Natural killer cell treated with Interleukin-12 subunit alpha and Interleukin-12 subunit beta and Interleukin-15 and Interleukin-18, amount 100 ng/mL, for 72 hours (primary cell): ENCODE results near the gene CRELD2. TPM values are rescaled to one million over a fixed set of nuclear protein-coding genes. Genes with fewer than 3 reads are reported as not detected.

Source experiments
- ATAC-seq, 2 donors: fragments of 150-1000 bp; cut with Tn5 transposase in 1 of 2; sonication (Bioruptor Pico), chemical (Tn5 transposase) in 1 of 2; 2 replicates each; pipeline ENCODE4 v1.10.0; 2021
- DNase-seq: peaks from one replicate; pipeline ENCODE4 v3.0.0; 2022; ENCODE audit warnings: low spot score
- H3K27ac Mint-ChIP-seq, 2 donors: 1 replicate in 1 of 2; 2 replicates in 1 of 2; pipeline ENCODE4 v1.8.0; 2022; ENCODE audit warnings: mixed read lengths in 2 of 2, mild to moderate bottlenecking in 1 of 2, moderate library complexity in 1 of 2
- H3K27me3 Mint-ChIP-seq, 2 donors: 1 replicate in 1 of 2; 2 replicates in 1 of 2; pipeline ENCODE4 v1.8.0; 2022; ENCODE audit warnings: mixed read lengths in 2 of 2
- H3K36me3 Mint-ChIP-seq: one replicate; pipeline ENCODE4 v1.8.0; 2022; ENCODE audit warnings: mixed read lengths
- H3K4me1 Mint-ChIP-seq, 2 donors: 1 replicate in 1 of 2; 2 replicates in 1 of 2; pipeline ENCODE4 v1.8.0; 2022; ENCODE audit warnings: low read depth in 2 of 2, mixed read lengths in 2 of 2, mild to moderate bottlenecking in 1 of 2
- H3K4me3 Mint-ChIP-seq: one replicate; pipeline ENCODE4 v1.8.0; 2022; ENCODE audit warnings: mixed read lengths
- H3K9me3 Mint-ChIP-seq: 2 replicates; pipeline ENCODE4 v1.8.0; 2022; ENCODE audit warnings: mixed read lengths
- total RNA-seq, 2 donors: library from RNA; stranded (reverse); gene quantifications; one replicate each; pipeline ENCODE4 v1.2.3, GENCODE V29; 2022

Gene CRELD2
- total RNA-seq, 2 donors from 2014 or later: 59.5 to 75.7 TPM

DNA sequence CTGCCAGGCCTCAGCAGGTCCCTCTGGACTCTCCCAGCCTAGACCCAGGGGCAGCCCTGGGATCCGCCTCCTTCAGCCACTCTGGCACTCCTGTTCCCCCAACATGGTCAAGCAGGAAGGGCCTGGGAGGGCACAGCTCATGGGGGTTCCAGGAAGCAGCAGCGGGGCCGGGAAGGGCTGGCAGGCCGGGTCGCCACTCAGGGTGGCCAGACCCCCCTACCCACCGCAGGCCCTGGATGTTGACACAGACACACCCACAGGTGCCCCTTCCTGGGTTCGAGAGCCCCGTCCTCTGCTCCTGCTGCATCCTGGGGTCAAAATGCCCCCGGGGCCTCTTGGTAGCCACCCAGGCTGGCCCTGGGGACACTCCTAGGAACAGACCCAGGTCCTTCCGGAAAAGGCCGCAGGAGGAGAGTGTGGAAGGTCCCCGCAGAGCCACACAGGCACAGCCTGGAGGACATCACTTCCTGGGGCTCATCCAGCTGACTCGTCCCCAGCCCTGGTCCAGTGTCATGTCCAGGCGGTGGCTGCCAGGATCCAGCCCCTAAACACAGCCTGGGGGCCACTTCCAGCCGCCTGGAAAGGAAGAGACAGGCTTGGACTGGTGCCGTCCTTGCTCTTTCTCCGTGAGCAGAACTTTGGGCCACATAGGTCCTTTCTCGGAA is 35.4 kb downstream of the CRELD2 start:
- Mint-ChIP-seq H3K9me3 (no peaks in the 10 kb centered on the region), H3K27me3 (no peaks in the 10 kb centered on the region), H3K27ac (no peak overlapping the region), H3K4me1 (no peaks in the 10 kb centered on the region), H3K36me3 (no peaks in the 10 kb centered on the region), H3K4me3 (no peak overlapping the region)
- no peak for DNase-seq
- no peak for ATAC-seq

DNA sequence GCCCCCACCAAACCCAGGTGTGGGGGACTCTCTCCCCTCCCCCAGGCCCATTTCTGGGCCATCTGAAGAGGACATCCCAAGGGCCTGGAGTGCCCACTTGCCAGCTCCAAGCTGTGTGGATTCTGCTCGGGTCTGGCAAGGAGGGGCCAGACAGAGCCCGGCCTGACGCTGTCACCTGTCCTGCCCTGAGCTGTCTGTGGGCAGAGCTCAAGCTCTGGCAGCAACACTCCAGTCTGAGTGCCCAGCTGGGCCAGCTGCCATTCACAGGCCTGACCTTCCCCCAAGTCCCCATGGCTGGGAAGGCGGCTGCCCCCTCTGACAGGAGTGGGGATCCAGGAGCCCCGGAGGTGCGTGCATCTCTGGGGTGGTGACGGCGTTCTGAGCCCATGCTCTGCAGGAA is 35.9 kb downstream of the CRELD2 start:
- DNase-seq (no peak), ATAC-seq (no peak)
- Mint-ChIP-seq H3K4me1 (peaks cover 0 to 4% of the 10 kb centered on the region in 2 donors), H3K27me3 (no peaks in the 10 kb centered on the region), H3K4me3 (no peak overlapping the region), H3K27ac (no peak overlapping the region), H3K36me3 (no peaks in the 10 kb centered on the region), H3K9me3 (no peaks in the 10 kb centered on the region)

DNA sequence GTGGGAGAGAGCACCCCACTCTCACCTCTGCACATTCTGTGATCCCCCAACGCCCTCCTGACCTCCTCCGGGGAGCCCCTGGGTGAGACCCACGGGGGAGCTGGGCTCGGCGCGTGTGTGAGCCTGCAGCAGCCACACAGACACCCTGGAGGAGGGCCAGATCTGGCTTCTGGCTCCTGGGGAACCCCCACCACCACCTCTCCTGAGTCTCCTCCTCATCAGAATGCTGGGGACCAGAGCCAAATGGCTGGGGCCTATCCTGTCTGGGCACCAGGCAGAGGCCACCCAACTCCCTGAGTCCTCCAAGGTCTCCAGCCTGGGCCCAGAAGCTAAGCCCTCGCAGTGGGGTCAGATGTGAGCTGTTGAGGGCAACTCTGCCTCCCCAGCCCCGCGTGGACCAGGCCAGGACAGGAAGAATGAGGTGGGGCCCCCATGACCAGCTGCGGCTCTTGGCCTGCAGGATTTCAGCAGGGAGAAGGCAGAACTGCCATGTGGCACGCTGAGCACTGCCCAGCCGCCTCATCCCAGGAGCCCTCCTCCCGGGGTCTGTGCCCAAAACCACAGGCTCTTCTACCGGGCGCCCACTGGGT is 36.7 kb downstream of the CRELD2 start:
- H3K27ac Mint-ChIP-seq: no peak overlapping the region
- no peak for ATAC-seq

DNA sequence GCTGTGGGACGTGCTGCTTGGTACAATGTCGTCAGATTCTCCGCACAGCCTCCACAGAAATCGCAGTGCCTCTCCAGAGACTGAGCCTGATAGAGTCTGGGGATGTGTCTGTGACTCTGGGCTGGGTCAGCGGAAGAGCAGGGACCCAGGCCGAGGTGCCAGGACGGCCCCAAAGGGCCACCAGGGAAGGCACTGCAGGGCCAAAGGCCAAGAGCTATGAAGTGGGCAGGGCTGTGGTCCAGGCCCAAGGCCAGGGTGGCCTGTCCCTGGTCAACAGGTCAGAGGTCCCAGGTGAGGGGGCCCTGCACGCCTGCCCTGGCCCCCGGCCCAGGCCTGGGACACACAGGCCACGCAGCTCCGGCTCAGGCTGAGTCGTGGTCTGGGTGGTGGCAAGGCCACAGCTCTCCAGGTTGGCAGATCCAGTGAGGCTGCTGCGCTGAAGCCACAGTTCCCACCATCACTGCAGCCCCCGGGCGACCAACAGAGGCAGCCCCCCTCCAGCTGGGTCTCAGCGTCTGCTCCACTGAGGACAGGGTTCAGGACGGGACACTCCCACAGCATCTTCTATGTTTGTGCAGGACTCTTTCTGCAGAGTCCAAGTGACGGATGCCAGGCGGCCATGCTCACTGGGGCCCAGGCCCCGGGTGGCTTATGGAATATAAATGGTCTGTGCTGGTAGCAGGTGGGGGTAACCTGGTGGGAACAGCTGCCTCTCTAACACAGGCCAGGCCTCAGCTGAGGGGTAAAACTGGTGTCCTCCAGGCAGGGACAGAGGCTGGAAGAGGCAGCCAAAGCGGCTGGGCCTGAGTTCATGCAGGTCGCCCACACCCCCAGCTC is 37.4 kb downstream of the CRELD2 start:
- Mint-ChIP-seq H3K9me3 (no peaks in the 10 kb centered on the region), H3K4me3 (no peak overlapping the region), H3K36me3 (no peaks in the 10 kb centered on the region), H3K27ac (no peak overlapping the region), H3K4me1 (peaks cover 0 to 4% of the 10 kb centered on the region in 2 donors), H3K27me3 (no peaks in the 10 kb centered on the region)
- ATAC-seq (no peak), DNase-seq (peak; percentile 38)

More for the DNA sequence above, 36.7 kb downstream of the CRELD2 start:
- DNase-seq: no peak
- H3K4me3 Mint-ChIP-seq: no peak overlapping the region
- H3K27me3 Mint-ChIP-seq: no peaks in the 10 kb centered on the region
- H3K9me3 Mint-ChIP-seq: no peaks in the 10 kb centered on the region
- no peaks in the 10 kb centered on the region for H3K36me3 Mint-ChIP-seq
- peaks cover 0 to 4% of the 10 kb centered on the region in 2 donors for H3K4me1 Mint-ChIP-seq

DNA sequence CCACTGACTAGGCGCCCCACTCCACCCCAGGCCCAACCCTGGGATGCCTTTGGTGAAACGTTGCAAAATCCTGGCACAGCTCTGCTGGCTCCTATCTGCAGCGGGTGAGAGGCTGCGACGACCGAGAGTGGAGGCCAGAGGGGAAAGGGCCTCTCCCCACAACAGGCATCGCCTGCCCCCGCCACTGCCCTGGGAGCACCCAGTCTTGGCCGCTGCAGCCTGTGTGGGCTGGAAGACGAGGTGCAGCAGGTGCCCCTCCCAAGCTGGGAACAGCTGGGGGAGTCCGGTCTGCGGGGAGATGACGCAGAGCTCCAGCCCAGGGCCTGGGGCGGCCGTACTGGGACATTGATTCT is 38.0 kb downstream of the CRELD2 start:
- Mint-ChIP-seq H3K27ac (no peak overlapping the region), H3K36me3 (no peaks in the 10 kb centered on the region), H3K27me3 (no peaks in the 10 kb centered on the region), H3K9me3 (no peaks in the 10 kb centered on the region), H3K4me3 (no peak overlapping the region), H3K4me1 (peaks cover 0 to 4% of the 10 kb centered on the region in 2 donors)
- ATAC-seq (no peak), DNase-seq (peak; percentile 59)

DNA sequence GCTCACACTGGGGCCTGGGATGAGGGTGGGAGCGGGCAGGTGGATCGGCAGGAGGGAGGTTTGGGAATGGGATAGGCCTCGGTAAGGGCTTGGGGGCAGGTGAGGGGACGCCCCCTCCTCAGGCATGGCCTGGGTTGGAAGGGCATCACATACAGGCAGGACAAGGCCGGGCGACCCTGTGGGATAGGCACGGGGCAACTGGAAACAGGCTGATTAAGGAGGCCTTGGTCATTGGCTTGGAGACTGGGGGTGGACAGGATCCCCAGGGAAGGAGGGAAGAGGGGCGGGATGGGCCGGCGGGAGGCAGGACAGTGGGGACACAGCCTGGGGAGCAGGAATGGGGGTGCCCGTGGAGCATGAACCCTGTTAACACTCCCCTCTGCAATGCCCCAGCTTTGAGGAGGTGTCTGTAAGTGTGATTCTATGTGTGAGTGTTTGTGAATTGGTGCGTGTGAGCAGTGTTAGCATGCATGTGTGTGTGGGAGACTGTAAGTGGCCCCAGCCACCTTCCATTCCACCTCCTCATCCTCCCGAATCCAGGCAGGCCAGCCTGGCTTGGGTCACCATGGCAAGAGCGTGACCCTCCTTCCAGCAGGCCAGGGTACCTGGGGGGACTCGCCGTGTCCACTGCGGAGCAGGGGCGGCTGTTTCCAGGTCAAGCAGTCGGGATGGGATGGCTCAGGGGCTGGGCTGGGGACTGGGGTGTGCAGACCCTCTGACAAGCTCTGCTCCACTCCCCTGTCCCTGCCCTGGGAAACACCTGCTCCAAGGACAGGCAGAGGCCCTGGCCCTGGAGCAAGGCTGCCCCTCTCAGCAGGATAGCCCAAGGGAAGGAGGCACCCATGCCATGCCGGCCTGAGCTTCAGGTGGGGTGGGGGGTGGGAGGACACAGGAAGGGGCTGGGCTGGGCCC is 38.7 kb downstream of the CRELD2 start:
- H3K4me1 Mint-ChIP-seq: peaks cover 4 to 7% of the 10 kb centered on the region in 2 donors
- peak; percentile 60 for DNase-seq
- H3K27me3 Mint-ChIP-seq: no peaks in the 10 kb centered on the region
- ATAC-seq: no peak
- H3K36me3 Mint-ChIP-seq: no peaks in the 10 kb centered on the region
- no peak overlapping the region for H3K4me3 Mint-ChIP-seq
- no peak overlapping the region for H3K27ac Mint-ChIP-seq
- H3K9me3 Mint-ChIP-seq: no peaks in the 10 kb centered on the region

DNA sequence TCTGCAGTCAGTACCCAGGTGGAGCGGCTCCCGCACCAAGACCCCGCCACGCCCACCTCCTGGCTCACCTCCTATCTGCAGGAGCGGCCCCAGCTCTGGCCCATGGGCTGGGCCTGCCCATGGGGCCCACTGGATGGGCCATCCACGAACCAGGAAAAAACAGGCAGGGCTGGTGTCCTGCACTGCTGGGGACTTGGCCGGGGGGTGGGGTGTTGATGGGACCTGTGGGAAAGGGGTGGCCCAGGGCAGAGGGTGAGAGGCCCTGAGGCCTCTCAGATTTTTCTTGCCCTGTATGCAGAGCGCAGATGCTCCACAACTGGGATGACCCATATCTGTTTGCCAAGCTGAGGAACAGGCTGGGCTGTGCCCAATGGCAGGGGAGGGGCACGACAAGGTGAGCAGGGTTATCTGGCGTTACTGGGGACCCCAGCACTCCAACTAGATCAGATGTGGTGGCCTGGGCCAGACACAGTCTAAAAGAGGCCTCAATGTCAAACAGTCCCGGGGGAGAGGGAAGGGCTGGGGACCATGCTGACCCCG is 39.5 kb downstream of the CRELD2 start:
- Mint-ChIP-seq H3K4me3 (no peak overlapping the region), H3K4me1 (peaks cover 4 to 7% of the 10 kb centered on the region in 2 donors), H3K27me3 (no peaks in the 10 kb centered on the region), H3K27ac (no peak overlapping the region), H3K9me3 (no peaks in the 10 kb centered on the region), H3K36me3 (no peaks in the 10 kb centered on the region)
- DNase-seq: peak; percentile 56
- ATAC-seq: no peak

DNA sequence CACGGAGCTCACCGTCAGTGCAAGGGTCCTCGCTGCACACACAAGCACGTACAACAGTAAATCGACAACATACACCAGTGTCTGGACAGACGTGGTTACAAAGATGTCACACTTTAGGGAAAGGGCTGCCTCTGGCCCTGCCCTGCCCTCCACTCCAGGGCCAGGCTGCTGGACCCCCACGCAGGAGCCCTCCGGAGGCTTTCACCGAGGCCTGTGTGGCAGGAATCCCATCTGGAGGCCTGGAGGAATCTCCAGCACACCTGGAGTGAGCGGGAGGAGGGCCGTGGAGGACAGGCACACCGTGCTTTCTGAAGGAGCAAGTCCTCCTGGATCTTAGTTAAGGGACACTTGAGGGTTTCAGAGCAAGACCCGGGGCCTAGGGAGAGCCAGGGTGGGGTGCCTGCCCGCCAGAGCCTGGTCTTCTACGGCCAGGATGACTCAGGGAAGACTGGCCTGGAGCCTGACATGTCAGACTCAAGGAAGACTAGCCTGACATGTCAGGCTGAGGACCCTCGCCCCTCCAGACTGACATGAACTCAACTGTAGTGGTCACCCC is 40.0 kb downstream of the CRELD2 start:
- no peak for ATAC-seq
- no peaks in the 10 kb centered on the region for H3K9me3 Mint-ChIP-seq
- H3K4me3 Mint-ChIP-seq: peak overlapping the region; percentile 75
- peaks cover 5 to 11% of the 10 kb centered on the region in 2 donors for H3K4me1 Mint-ChIP-seq
- DNase-seq: no peak
- no peaks in the 10 kb centered on the region for H3K36me3 Mint-ChIP-seq
- peak overlapping the region; percentile 47 to 61 for H3K27ac Mint-ChIP-seq
- H3K27me3 Mint-ChIP-seq: no peaks in the 10 kb centered on the region

DNA sequence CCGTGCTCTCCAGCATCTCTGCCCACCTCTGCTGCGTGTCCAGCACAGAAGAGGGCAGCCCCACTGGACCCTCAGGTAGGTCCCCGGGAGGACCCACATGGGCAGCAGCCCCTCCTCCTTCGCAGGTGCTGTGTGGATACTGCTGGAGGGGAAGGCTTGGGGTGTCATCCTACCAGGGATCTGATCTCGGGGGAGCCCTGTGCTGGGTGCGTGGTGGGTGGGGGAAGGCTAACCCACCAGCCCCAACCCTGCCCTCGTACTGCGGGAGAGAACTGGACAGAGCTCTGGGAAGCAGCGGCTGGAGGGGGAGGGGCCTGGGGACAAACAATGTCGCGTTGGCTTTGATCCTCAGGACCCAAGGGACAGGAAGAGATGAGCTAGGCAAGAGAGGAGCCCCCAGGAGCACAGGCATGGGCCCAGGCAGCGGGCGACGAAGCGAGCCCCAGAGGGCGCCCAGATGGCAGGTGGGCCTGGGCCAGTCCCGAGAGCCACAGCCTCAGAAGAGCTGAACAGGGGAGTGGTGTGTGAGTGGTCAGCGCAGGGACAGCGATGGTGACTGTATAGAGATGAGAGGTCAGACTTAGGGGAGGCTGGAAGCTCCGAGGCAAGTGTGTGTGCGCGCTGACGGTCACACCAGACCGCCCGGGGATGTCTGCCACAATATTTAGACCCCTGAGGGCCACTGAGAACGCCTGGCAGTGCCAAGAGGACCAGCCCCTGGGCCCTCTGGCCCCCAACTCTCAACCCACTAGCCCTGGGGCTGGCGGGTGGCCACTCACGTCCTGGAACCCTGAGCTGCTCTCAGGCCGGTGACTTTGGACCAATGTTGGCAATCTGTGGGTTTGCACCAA is 40.7 kb downstream of the CRELD2 start:
- no peak for ATAC-seq

DNA sequence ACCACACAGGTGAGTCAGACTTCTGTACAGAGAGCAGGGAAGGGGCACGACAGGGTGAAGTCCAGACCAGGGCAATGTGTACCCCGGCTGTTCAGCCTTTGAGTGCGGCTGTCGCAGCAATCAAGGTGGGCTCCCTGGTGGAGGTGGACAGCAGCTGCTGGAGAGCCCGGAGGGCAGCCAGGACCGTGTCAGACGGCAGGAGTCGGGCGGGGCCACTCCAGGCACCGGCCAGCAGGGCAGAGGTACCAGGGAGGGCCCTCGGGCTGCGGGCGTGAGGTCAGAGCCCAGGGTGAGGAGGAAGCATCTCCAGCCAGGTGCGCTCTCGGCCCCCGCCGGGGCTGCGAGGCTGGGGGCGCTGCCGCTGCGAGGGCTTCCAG is 41.3 kb downstream of the CRELD2 start:
- H3K9me3 Mint-ChIP-seq: no peaks in the 10 kb centered on the region
- H3K4me3 Mint-ChIP-seq: peak overlapping the region; percentile 75
- peak overlapping the region; percentile 47 to 61 for H3K27ac Mint-ChIP-seq
- H3K36me3 Mint-ChIP-seq: no peaks in the 10 kb centered on the region
- peaks cover 9 to 15% of the 10 kb centered on the region in 2 donors for H3K4me1 Mint-ChIP-seq
- H3K27me3 Mint-ChIP-seq: no peaks in the 10 kb centered on the region
- DNase-seq: peak; percentile 60
- no peak for ATAC-seq

More for the DNA sequence above, 40.7 kb downstream of the CRELD2 start:
- no peaks in the 10 kb centered on the region for H3K27me3 Mint-ChIP-seq
- DNase-seq: peak; percentile 59
- H3K4me3 Mint-ChIP-seq: peak overlapping the region; percentile 75
- peak overlapping the region; percentile 47 to 61 for H3K27ac Mint-ChIP-seq
- H3K36me3 Mint-ChIP-seq: no peaks in the 10 kb centered on the region
- H3K4me1 Mint-ChIP-seq: peaks cover 9 to 15% of the 10 kb centered on the region in 2 donors
- H3K9me3 Mint-ChIP-seq: no peaks in the 10 kb centered on the region

DNA sequence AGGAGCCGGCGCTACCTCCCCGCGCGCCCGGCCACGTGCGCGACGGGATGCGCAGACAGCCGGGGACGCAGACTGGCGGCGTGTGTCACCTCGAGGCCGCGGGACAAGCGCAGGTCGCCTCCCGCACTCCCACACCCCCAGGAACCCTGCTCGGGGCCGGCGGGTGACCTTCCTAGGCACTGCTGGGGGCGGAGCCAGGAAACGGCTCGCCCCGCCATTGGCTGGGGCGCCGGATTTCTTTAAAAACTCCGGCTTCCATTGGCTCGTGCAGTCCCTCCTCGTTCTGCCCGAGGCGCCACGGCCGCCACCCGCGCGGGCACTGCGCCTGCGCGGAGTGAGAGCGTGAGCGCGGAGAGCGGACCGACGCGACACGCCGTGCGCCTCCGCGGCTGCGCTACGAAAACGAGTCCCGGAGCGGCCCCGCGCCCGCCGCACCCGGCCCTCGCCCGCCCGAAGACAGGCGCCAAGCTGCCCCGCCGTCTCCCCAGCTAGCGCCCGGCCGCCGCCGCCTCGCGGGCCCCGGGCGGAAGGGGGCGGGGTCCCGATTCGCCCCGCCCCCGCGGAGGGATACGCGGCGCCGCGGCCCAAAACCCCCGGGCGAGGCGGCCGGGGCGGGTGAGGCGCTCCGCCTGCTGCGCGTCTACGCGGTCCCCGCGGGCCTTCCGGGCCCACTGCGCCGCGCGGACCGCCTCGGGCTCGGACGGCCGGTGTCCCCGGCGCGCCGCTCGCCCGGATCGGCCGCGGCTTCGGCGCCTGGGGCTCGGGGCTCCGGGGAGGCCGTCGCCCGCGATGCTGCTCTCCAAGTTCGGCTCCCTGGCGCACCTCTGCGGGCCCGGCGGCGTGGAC is 41.9 kb downstream of the CRELD2 start, which contains the start of gene PIM3:
Gene PIM3 (plus strand): TSS at position 614 of the 846 bp plus-strand sequence. CDS start 176 bp downstream, at position 790.
- Mint-ChIP-seq H3K27ac (peak within 1 kb of the TSS; percentile 61 to 71), H3K36me3 (no peaks in the 10 kb centered on the region), H3K9me3 (no peaks in the 10 kb centered on the region), H3K4me1 (peaks cover 9 to 15% of the 10 kb centered on the region in 2 donors), H3K27me3 (no peaks in the 10 kb centered on the region), H3K4me3 (peak within 1 kb of the TSS; percentile 93)
- DNase-seq (peak; percentile 98), ATAC-seq (peak; percentile 89 to 92)
